WTC11 (cell line): Measurements from ENCODE around the gene ERBB4.

Source experiments
- ATF1 ChIP-seq: sonication (generic); formaldehyde crosslinking; IDR thresholded peaks from 2 replicates; pipeline ENCODE4 v1.8.1; 2023; ENCODE audit warnings: mild to moderate bottlenecking, moderate library complexity, missing genetic modification reagents
- CREB1 ChIP-seq: sonication (generic); formaldehyde crosslinking; IDR thresholded peaks from 2 replicates; pipeline ENCODE4 v1.8.0; 2023; ENCODE audit warnings: mild to moderate bottlenecking, missing genetic modification reagents
- CREM ChIP-seq: sonication (generic); formaldehyde crosslinking; IDR thresholded peaks from 2 replicates; pipeline ENCODE4 v1.8.1; 2022; ENCODE audit warnings: mild to moderate bottlenecking, missing genetic modification reagents, moderate library complexity
- CTCF ChIP-seq: fragments of 200-600 bp; IDR thresholded peaks from 2 replicates; pipeline ENCODE4 v1.8.0; 2022; ENCODE audit warnings: antibody characterized with exemption
- HMGXB4 ChIP-seq: sonication (generic); formaldehyde crosslinking; IDR thresholded peaks from 2 replicates; pipeline ENCODE4 v1.8.1; 2023; ENCODE audit warnings: mild to moderate bottlenecking, moderate library complexity, missing genetic modification reagents
- MAX ChIP-seq: sonication (generic); formaldehyde crosslinking; IDR thresholded peaks from 2 replicates; pipeline ENCODE4 v1.8.0; 2022; ENCODE audit warnings: mild to moderate bottlenecking, missing genetic modification reagents
- NR1H2 ChIP-seq: sonication (generic); formaldehyde crosslinking; IDR thresholded peaks from 2 replicates; pipeline ENCODE4 v1.9.0; 2021; ENCODE audit warnings: mild to moderate bottlenecking, moderate library complexity, missing genetic modification reagents
- PREB ChIP-seq: sonication (generic); formaldehyde crosslinking; IDR thresholded peaks from 2 replicates; pipeline ENCODE4 v1.8.1; 2022; ENCODE audit warnings: mild to moderate bottlenecking, missing genetic modification reagents, moderate library complexity, borderline replicate concordance
- SMAD3 ChIP-seq: sonication (generic); formaldehyde crosslinking; IDR thresholded peaks from 2 replicates; pipeline ENCODE4 v1.8.0; 2022; ENCODE audit warnings: missing genetic modification reagents, mild to moderate bottlenecking, borderline replicate concordance
- ZNF396 ChIP-seq: fragments of 250-450 bp; sonication (Bioruptor Pico); IDR thresholded peaks from 2 replicates; pipeline ENCODE4 v1.8.0; 2021; ENCODE audit warnings: mild to moderate bottlenecking, moderate library complexity, borderline replicate concordance
- TF ChIP-seq, protein P1 (sequence below): sonication (generic); formaldehyde crosslinking; IDR thresholded peaks from 2 replicates; pipeline ENCODE4 v1.8.1; 2022; ENCODE audit warnings: low read depth, mild to moderate bottlenecking, moderate library complexity, missing genetic modification reagents, borderline replicate concordance

GRCh38 chr2:212112401-212112800, 426.2 kb downstream of the ERBB4 start:
- TF ChIP-seq CTCF (no peak), MAX (CRISPR knock-in tag) (no peak), ZNF396 (no peak), HMGXB4 (CRISPR knock-in tag) (no peak), PREB (CRISPR knock-in tag) (no peak), ATF1 (CRISPR knock-in tag) (no peak), NR1H2 (CRISPR knock-in tag) (no peak), CREM (no peak), SMAD3 (CRISPR knock-in tag) (no peak), CREB1 (CRISPR knock-in tag) (no peak)
- TF ChIP-seq, protein P1, sequence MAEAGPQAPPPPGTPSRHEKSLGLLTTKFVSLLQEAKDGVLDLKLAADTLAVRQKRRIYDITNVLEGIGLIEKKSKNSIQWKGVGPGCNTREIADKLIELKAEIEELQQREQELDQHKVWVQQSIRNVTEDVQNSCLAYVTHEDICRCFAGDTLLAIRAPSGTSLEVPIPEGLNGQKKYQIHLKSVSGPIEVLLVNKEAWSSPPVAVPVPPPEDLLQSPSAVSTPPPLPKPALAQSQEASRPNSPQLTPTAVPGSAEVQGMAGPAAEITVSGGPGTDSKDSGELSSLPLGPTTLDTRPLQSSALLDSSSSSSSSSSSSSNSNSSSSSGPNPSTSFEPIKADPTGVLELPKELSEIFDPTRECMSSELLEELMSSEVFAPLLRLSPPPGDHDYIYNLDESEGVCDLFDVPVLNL (CRISPR knock-in tag) = no peak
